Hepatic stellate cell (primary cell): ENCODE measurements around the gene TRIM66.

Experiments
- DNase-seq: peaks from one replicate; pipeline ENCODE4 v3.0.0; 2011; ENCODE audit warnings: low spot score

Gene TRIM66

GRCh38 chr11:8564526-8564925 lies 117.9 kb downstream of the TRIM66 start:
- no peak for DNase-seq
